HG03460 (cell line): ENCODE data around the gene POLR2J.
"Not testable (repeated sequence)": the region's sequence is repeated elsewhere in the genome, so short reads cannot be mapped to it uniquely, and the experiment has no call there.

ENCODE experiments used
- ATAC-seq: cut with Tn5 transposase; IDR thresholded peaks from one replicate; pipeline ENCODE4 v1.9.1; 2021; ENCODE audit not compliant: unreplicated experiment

POLR2J gene

GRCh38 chr7:102467581-102468477, 10.9 kb downstream of the POLR2J start:
- ATAC-seq: no peak

DNA sequence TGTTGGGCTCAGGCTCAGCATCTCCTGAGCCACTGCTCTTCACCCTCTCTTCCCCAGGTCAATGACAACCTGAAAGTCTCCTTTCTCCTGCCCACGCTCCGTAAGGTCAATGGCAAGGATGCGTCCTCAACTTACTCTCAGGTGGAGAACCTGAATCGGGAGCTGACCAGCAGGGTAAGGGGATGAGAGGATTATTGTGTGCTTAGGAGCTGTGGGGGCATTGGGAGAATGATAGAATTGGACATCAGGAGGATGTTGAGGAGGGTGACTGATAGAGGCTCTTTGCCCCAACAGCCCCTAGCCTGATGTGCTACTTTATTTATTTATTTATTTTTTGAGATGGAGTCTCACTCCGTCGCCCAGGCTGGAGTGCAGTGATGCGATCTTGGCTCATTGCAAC, 12.6 kb downstream of the POLR2J start:
- ATAC-seq: no peak

- peak; percentile 88 for ATAC-seq
Observed at GRCh38 chr7:102464577-102465280, 14.0 kb downstream of the POLR2J start, which contains the start of the genes ALKBH4 and LRWD1. Gene ALKBH4 (minus strand): TSS chr7:102464863. CDS start chr7:102464836, 27 bp downstream. Gene LRWD1 (plus strand): TSS chr7:102464984. CDS start chr7:102465081, 97 bp downstream.

GRCh38 chr7:102463841-102464576, 14.7 kb downstream of the POLR2J start:
- peak; percentile 5 for ATAC-seq

GRCh38 chr7:102460467-102460866, 18.3 kb downstream of the POLR2J start:
- ATAC-seq: no peak

- ATAC-seq: no peak
Observed at GRCh38 chr7:102459221-102459844, 19.4 kb downstream of the POLR2J start.

DNA sequence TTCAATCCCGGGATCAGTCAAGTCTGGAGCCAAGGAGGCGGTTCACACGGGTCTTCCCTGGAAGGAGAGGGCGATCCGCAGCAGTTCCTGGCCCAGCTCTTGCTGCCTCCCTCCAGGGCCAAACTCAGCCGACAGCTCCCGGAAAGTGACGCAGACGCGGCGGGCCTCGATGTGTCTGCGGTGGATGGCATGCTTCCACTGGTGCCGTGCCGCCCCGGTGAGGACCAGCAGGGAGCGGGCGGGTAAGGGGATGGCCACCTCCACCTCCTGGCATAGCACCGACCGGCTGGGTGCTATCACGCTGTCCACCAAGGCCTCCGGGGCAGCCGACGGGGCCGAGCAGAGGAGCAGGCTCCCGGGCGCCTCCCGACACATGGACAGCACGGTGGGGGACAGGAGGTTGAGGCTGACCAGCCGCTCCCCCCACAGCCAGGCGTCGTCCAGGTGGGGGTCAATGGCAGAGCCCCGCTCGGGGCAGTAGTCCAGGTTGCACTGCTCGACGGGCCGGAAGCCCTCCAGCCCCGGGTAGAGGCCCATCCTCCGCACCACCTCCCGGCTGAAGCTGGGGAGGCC, 21.3 kb downstream of the POLR2J start:
- ATAC-seq: no peak

DNA sequence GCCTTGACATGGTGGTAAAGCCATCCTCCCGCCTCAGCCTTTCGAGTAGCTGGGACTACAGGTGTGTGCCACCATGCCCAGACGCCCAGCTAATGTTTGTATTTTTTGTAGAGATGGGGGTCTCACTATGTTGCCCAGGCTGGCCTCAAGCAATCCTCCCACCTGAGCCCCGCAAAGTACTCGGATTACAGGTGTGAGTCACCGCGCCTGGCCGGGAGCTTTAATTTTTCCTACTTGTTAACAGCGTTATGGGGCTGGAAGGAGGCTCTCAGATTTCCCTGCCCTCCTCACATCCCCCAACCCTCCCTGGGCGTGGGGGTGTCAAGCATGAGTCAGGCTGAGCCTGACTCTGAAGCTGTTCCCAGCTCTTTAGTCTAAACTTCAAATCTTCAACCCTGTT, 22.4 kb downstream of the POLR2J start:
- no peak for ATAC-seq

GRCh38 chr7:102455596-102455995, 23.1 kb downstream of the POLR2J start:
- ATAC-seq: no peak

GRCh38 chr7:102454932-102455331, 23.8 kb downstream of the POLR2J start:
- ATAC-seq: not testable (repeated sequence)

DNA sequence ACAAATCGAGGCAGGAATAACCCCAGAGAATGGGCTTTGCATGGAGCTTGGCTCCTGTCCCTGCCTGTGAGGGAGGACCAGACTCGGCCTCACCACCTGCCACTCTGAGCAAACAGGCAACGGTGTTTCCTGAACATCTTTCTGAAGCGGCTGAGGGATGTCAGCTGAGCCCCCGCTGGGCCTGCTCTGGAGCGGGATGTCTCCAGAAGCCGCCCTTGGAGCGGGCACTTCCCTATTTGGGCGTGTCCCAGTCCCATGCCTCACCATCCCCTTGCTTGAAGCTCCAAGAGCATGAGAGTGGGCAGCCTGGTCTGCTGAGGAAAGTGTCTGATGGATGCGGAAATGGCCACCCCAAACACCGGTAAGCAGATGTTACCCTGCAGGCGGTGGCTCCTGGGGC, 24.3 kb downstream of the POLR2J start:
- no peak for ATAC-seq

GRCh38 chr7:102453319-102453718, 25.4 kb downstream of the POLR2J start:
- ATAC-seq: no peak

- no peak for ATAC-seq
Observed at GRCh38 chr7:102452451-102452850, 26.3 kb downstream of the POLR2J start.

DNA sequence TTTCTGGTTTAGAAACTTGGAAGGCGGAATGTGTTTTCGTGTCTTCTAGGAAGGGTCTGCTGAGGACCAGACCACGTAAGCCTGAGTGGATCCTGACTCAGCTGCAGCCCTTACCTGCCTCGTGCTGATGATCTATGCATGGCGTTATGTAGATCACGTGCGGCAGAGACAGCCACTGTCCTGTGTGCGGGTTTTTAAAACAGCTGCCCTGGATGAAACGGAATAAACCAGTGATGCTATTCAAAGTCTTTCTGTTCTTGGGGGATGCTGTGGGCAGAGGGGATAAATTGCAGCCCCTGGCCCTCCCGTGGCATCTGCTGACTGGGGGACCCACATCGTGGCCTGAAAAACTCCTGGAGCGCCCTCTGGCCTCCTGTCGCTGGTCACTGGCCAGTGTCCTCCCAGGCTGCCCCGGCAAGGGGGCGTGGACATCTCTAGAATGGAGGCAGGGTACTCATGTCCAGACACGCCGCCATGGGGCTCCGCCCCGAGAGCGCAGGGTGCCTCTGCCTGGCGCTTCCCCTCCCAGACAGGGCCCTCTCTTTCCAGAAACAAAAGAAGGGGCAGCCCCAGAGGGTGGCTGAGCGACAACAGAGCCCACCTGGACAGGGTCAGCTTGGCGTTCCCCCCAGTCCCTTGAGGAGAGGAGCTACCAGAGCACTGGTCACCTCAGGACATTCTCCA, 27.2 kb downstream of the POLR2J start:
- ATAC-seq: no peak

DNA sequence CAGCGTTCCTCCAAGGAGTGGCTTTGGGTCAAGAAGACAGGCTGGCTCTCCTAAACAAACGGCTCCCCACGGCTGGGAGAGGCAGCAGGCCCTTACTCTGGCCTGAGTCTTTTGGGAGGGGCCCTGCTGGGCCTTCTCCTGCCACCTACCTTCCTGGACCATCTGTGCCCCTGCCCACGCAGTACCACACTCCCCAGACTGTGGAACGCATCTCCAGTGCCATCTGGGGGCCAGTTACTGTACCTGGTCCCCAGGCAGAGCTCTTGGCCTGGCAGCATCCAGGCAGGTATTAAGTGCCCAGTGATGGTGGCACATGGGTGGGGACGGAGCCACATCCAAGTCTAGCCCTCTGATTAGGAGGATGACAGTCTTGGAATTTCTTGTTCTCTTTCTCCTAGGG, 28.5 kb downstream of the POLR2J start:
- no peak for ATAC-seq

DNA sequence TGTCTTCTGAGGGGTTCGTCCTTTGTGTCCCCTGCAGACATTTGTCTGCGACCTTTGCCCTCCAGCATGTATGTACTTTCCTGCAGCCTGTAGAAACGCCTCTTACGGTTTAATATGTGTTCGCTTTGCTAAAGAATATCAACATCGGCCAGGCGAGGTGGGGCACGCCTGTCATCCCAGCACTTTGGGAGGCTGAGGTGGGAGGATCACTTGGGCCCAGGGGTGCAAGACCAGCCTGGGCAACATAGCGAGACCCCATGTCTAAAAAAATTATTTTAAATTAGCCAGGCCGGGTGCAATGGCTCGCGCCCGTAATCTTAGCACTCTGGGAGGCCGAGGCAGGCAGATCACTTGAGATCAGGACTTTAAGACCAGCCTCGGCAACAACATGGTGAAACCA, 29.6 kb downstream of the POLR2J start:
- no peak for ATAC-seq

GRCh38 chr7:102447311-102447710, 31.4 kb downstream of the POLR2J start:
- no peak for ATAC-seq

GRCh38 chr7:102446387-102447156, 32.1 kb downstream of the POLR2J start:
- no peak for ATAC-seq

- no peak for ATAC-seq
Observed at GRCh38 chr7:102445674-102446071, 33.0 kb downstream of the POLR2J start.
